WTC11 (cell line): ENCODE results near the gene SKI. TPM values are rescaled to one million over a fixed set of nuclear protein-coding genes. Genes with fewer than 3 reads are reported as not detected.

ENCODE experiments used
- ATAC-seq: fragments of 200-7000 bp; cut with Tn5 transposase; 2 replicates; pipeline ENCODE4 v1.10.0; 2021; ENCODE audit warnings: mild to moderate bottlenecking, moderate library complexity
- CTCF ChIA-PET: fragments of 300-600 bp; sonication (Branson Sonifier 250); formaldehyde crosslinking; loops from one replicate; lab custom pipeline; 2021; ENCODE audit warnings: antibody characterized with exemption; lab: Charles Lee
- POLR2A ChIA-PET: fragments of 350-600 bp; sonication (Branson Sonifier 250); formaldehyde crosslinking; loops from one replicate; lab custom pipeline; 2021; ENCODE audit warnings: antibody characterized with exemption; lab: Charles Lee
- DNase-seq: peaks from one replicate; pipeline ENCODE4 v3.0.0; 2021; ENCODE audit warnings: low spot score
- H3K27ac Mint-ChIP-seq: 2 replicates; pipeline ENCODE4 v1.8.0; 2021; ENCODE audit warnings: mixed read lengths
- H3K27me3 Mint-ChIP-seq: 2 replicates; pipeline ENCODE4 v1.8.0; 2021; ENCODE audit warnings: low read depth, mild to moderate bottlenecking, moderate library complexity, mixed read lengths
- H3K36me3 Mint-ChIP-seq: 2 replicates; pipeline ENCODE4 v1.8.0; 2021; ENCODE audit warnings: mixed read lengths
- H3K4me1 Mint-ChIP-seq: 2 replicates; pipeline ENCODE4 v1.8.0; 2022; ENCODE audit warnings: mixed read lengths
- H3K4me3 Mint-ChIP-seq: 2 replicates; pipeline ENCODE4 v1.8.0; 2021; ENCODE audit warnings: mild to moderate bottlenecking, moderate library complexity, mixed read lengths
- H3K9me3 Mint-ChIP-seq: 2 replicates; pipeline ENCODE4 v1.8.0; 2021; ENCODE audit warnings: mixed read lengths
- CREB1 ChIP-seq: sonication (generic); formaldehyde crosslinking; IDR thresholded peaks from 2 replicates; pipeline ENCODE4 v1.8.0; 2023; ENCODE audit warnings: mild to moderate bottlenecking, missing genetic modification reagents
- CREM ChIP-seq: sonication (generic); formaldehyde crosslinking; IDR thresholded peaks from 2 replicates; pipeline ENCODE4 v1.8.1; 2022; ENCODE audit warnings: mild to moderate bottlenecking, missing genetic modification reagents, moderate library complexity
- ERG ChIP-seq: fragments of 250-450 bp; sonication (Bioruptor Pico); IDR thresholded peaks from 2 replicates; pipeline ENCODE4 v1.8.0; 2021; ENCODE audit warnings: mild to moderate bottlenecking
- ESRRA ChIP-seq: sonication (generic); formaldehyde crosslinking; IDR thresholded peaks from 2 replicates; pipeline ENCODE4 v1.8.1; 2022; ENCODE audit warnings: mild to moderate bottlenecking, missing genetic modification reagents, borderline replicate concordance
- ETV6 ChIP-seq: sonication (generic); formaldehyde crosslinking; IDR thresholded peaks from 2 replicates; pipeline ENCODE4 v1.8.1; 2022; ENCODE audit warnings: mild to moderate bottlenecking, missing genetic modification reagents
- FOXK1 ChIP-seq: sonication (generic); formaldehyde crosslinking; IDR thresholded peaks from 2 replicates; pipeline ENCODE4 v1.8.0; 2022; ENCODE audit warnings: mild to moderate bottlenecking, moderate library complexity, missing genetic modification reagents
- GTF2I ChIP-seq: fragments of 250-450 bp; sonication (Bioruptor Pico); conservative IDR thresholded peaks from 2 replicates; pipeline ENCODE4 v1.4.0; 2021; ENCODE audit warnings: mild to moderate bottlenecking
- JAZF1 ChIP-seq: fragments of 250-450 bp; sonication (Bioruptor Pico); IDR thresholded peaks from 2 replicates; pipeline ENCODE4 v1.9.0; 2021; ENCODE audit warnings: moderate library complexity, mild to moderate bottlenecking, inconsistent platforms
- JUN ChIP-seq: sonication (generic); formaldehyde crosslinking; IDR thresholded peaks from 2 replicates; pipeline ENCODE4 v1.8.0; 2023; ENCODE audit warnings: mild to moderate bottlenecking, missing genetic modification reagents
- MXD4 ChIP-seq: fragments of 250-450 bp; sonication (Bioruptor Pico); IDR thresholded peaks from 2 replicates; pipeline ENCODE4 v1.8.0; 2021; ENCODE audit warnings: mild to moderate bottlenecking, moderate library complexity, borderline replicate concordance
- OVOL2 ChIP-seq: fragments of 250-450 bp; sonication (Bioruptor Pico); IDR thresholded peaks from 2 replicates; pipeline ENCODE4 v1.9.0; 2021; ENCODE audit warnings: mild to moderate bottlenecking, borderline replicate concordance
- TCF7 ChIP-seq: sonication (generic); formaldehyde crosslinking; IDR thresholded peaks from 2 replicates; pipeline ENCODE4 v1.8.0; 2022; ENCODE audit warnings: mild to moderate bottlenecking, low read depth, missing genetic modification reagents, moderate library complexity
- TP53 ChIP-seq: sonication (generic); formaldehyde crosslinking; IDR thresholded peaks from 2 replicates; pipeline ENCODE4 v1.8.1; 2023; ENCODE audit warnings: mild to moderate bottlenecking, missing genetic modification reagents
- ZNF232 ChIP-seq: sonication (generic); formaldehyde crosslinking; IDR thresholded peaks from 2 replicates; pipeline ENCODE4 v1.8.0; 2022; ENCODE audit warnings: mild to moderate bottlenecking, missing genetic modification reagents
- ZNF317 ChIP-seq: sonication (generic); formaldehyde crosslinking; IDR thresholded peaks from 2 replicates; pipeline ENCODE4 v1.8.1; 2023; ENCODE audit warnings: low read depth, mild to moderate bottlenecking, moderate library complexity, missing genetic modification reagents, borderline replicate concordance
- ZNF512 ChIP-seq: sonication (generic); formaldehyde crosslinking; IDR thresholded peaks from 2 replicates; pipeline ENCODE4 v1.8.1; 2022; ENCODE audit warnings: missing genetic modification reagents, borderline replicate concordance
- total RNA-seq: library from RNA; stranded (reverse); gene quantifications from 3 replicates; pipeline ENCODE4 v1.2.3, GENCODE V29; 2021
- TF ChIP-seq, protein P1 (sequence below): sonication (generic); formaldehyde crosslinking; IDR thresholded peaks from 2 replicates; pipeline ENCODE4 v1.8.0; 2022; ENCODE audit warnings: mild to moderate bottlenecking, missing genetic modification reagents
- TF ChIP-seq, protein P2 (sequence below): fragments of 250-450 bp; sonication (Bioruptor Pico); IDR thresholded peaks from 2 replicates; pipeline ENCODE4 v2.1.2; 2022; ENCODE audit warnings: mild to moderate bottlenecking, moderate library complexity
- TF ChIP-seq, protein P3 (sequence below): sonication (generic); formaldehyde crosslinking; IDR thresholded peaks from 2 replicates; pipeline ENCODE4 v1.8.1; 2023; ENCODE audit warnings: mild to moderate bottlenecking, missing genetic modification reagents, moderate library complexity

Gene SKI
- total RNA-seq, 1 experiment from 2014 or later, result 88.6 TPM

- Mint-ChIP-seq H3K36me3 (peaks cover 11% of the 10 kb centered on the region), H3K27me3 (no peaks in the 10 kb centered on the region), H3K4me1 (peaks cover 66% of the 10 kb centered on the region), H3K27ac (peak overlapping the region; percentile 84), H3K9me3 (peaks cover 4% of the 10 kb centered on the region), H3K4me3 (no peak overlapping the region)
- CTCF ChIA-PET, result interaction anchor here (1.6 kb wide), 2 partner anchors 56 to 60 kb away, joined by 3 to 4 read pairs; no protein-coding TSS in a partner anchor
- TF ChIP-seq JAZF1, result no peak
- no peak for TF ChIP-seq FOXK1
- TF ChIP-seq CREB1, result no peak
- no peak for TF ChIP-seq ERG (CRISPR knock-in tag)
- no peak for TF ChIP-seq TP53
- no peak for TF ChIP-seq CREM (CRISPR knock-in tag)
- no peak for TF ChIP-seq ESRRA (CRISPR knock-in tag)
- no peak for TF ChIP-seq ZNF512 (CRISPR knock-in tag)
- TF ChIP-seq, protein P1, sequence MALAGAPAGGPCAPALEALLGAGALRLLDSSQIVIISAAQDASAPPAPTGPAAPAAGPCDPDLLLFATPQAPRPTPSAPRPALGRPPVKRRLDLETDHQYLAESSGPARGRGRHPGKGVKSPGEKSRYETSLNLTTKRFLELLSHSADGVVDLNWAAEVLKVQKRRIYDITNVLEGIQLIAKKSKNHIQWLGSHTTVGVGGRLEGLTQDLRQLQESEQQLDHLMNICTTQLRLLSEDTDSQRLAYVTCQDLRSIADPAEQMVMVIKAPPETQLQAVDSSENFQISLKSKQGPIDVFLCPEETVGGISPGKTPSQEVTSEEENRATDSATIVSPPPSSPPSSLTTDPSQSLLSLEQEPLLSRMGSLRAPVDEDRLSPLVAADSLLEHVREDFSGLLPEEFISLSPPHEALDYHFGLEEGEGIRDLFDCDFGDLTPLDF (CRISPR knock-in tag), result no peak
- no peak for TF ChIP-seq ZNF232 (CRISPR knock-in tag)
- no peak for TF ChIP-seq ZNF317 (CRISPR knock-in tag)
- DNase-seq (no peak), ATAC-seq (no peak)
- POLR2A ChIA-PET, result no interaction called here
These were observed 22.7 kb downstream of the SKI start for GRCh38 chr1:2250721-2251281.

DNA sequence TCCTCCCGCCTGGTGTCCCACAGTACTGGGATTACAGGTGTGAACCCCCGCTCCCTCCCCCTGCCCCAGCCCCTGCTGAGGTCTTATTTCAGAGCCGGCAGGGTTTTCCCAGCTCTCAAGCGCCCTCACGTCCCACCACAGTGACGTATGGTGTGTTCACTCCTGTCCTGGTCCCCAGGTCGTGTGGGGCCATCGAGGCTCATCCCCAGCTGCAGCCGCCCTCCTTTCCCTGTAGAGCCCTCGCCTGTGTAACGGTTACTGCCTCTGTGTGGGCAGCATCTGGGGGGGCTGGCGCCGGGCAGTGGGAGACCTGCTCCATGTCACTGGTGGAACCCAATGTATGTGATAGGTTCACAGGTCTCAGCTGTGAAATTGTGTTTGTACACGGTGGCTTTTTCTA lies 23.2 kb downstream of the SKI start:
- DNase-seq (no peak), ATAC-seq (no peak)
- no peak for TF ChIP-seq MXD4 (CRISPR knock-in tag)
- TF ChIP-seq, protein P2, sequence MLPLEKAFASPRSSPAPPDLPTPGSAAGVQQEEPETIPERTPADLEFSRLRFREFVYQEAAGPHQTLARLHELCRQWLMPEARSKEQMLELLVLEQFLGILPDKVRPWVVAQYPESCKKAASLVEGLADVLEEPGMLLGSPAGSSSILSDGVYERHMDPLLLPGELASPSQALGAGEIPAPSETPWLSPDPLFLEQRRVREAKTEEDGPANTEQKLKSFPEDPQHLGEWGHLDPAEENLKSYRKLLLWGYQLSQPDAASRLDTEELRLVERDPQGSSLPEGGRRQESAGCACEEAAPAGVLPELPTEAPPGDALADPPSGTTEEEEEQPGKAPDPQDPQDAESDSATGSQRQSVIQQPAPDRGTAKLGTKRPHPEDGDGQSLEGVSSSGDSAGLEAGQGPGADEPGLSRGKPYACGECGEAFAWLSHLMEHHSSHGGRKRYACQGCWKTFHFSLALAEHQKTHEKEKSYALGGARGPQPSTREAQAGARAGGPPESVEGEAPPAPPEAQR (CRISPR knock-in tag), result no peak
- TF ChIP-seq GTF2I (CRISPR knock-in tag), result no peak
- TF ChIP-seq, protein P3, sequence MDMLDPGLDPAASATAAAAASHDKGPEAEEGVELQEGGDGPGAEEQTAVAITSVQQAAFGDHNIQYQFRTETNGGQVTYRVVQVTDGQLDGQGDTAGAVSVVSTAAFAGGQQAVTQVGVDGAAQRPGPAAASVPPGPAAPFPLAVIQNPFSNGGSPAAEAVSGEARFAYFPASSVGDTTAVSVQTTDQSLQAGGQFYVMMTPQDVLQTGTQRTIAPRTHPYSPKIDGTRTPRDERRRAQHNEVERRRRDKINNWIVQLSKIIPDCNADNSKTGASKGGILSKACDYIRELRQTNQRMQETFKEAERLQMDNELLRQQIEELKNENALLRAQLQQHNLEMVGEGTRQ (CRISPR knock-in tag), result no peak
- no peak for TF ChIP-seq ETV6
- TF ChIP-seq JUN (CRISPR knock-in tag), result no peak
- TF ChIP-seq TCF7 (CRISPR knock-in tag), result no peak
- no peak for TF ChIP-seq OVOL2 (CRISPR knock-in tag)
- no peak for TF ChIP-seq ZNF232 (CRISPR knock-in tag)
- Mint-ChIP-seq H3K27me3 (no peaks in the 10 kb centered on the region), H3K4me1 (peaks cover 61% of the 10 kb centered on the region), H3K9me3 (peaks cover 4% of the 10 kb centered on the region), H3K36me3 (peaks cover 11% of the 10 kb centered on the region), H3K27ac (peak overlapping the region; percentile 57), H3K4me3 (no peak overlapping the region)
- CTCF ChIA-PET, result no interaction called here
- POLR2A ChIA-PET, result no interaction called here
